Prostate gland (tissue), 2 donors: ENCODE results near the gene MLLT10.

Source experiments
- POLR2A ChIP-seq: fragments of 450-650 bp; IDR thresholded peaks from one replicate; pipeline ENCODE4 v1.6.1; 2016; ENCODE audit warnings: antibody characterized with exemption, mild to moderate bottlenecking
- TF ChIP-seq, protein P1 (sequence below), 4 experiments: fragments of 200-600 bp in 2 of 4; fragments of 450-650 bp in 2 of 4; sonication (generic) in 2 of 4; IDR thresholded peaks; 1 replicate in 3 of 4; 2 replicates in 1 of 4; pipeline ENCODE4 v1.5.1; 2016 to 2019; ENCODE audit warnings: antibody characterized with exemption in 4 of 4, mild to moderate bottlenecking in 2 of 4, moderate library complexity in 2 of 4

DNA sequence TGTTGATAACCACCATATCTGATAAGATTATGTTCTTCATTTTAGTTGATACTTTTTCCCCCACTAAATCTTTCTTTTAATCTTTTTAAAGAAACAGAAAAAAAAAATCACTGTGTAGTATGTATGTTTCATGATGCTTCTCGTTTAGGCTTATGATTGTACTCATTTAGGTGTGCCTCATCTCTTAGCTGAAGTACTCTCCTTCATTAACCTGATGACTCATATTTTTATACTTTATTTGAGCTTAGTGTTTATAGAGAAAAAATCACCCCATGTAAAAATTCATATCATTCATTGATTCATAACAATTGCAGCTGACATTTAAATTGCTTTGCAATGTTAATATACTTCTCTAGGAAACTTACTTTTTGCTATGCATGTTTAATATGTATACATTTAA, 158.9 kb downstream of the MLLT10 start:
- no peak for TF ChIP-seq POLR2A
- TF ChIP-seq, protein P1, sequence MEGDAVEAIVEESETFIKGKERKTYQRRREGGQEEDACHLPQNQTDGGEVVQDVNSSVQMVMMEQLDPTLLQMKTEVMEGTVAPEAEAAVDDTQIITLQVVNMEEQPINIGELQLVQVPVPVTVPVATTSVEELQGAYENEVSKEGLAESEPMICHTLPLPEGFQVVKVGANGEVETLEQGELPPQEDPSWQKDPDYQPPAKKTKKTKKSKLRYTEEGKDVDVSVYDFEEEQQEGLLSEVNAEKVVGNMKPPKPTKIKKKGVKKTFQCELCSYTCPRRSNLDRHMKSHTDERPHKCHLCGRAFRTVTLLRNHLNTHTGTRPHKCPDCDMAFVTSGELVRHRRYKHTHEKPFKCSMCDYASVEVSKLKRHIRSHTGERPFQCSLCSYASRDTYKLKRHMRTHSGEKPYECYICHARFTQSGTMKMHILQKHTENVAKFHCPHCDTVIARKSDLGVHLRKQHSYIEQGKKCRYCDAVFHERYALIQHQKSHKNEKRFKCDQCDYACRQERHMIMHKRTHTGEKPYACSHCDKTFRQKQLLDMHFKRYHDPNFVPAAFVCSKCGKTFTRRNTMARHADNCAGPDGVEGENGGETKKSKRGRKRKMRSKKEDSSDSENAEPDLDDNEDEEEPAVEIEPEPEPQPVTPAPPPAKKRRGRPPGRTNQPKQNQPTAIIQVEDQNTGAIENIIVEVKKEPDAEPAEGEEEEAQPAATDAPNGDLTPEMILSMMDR (IDR thresholded peaks at IDR 0.05) = no peak
